C1 segment of cervical spinal cord (tissue), 14 donors: ENCODE results near the gene VSNL1.
A peak's percentile ranks its signal among the peaks of the same experiment; 100 is the strongest.

ENCODE experiments used
- DNase-seq, 14 donors: peaks; one replicate each; lab custom pipeline; 2025; lab: John Stamatoyannopoulos, UW

VSNL1 gene

GRCh38 chr2:17610521-17610920 is 70.0 kb downstream of the VSNL1 start:
- DNase-seq = no peak

- no peak for DNase-seq
These were observed 70.5 kb downstream of the VSNL1 start for GRCh38 chr2:17611036-17611435.

GRCh38 chr2:17614174-17614930 is 73.9 kb downstream of the VSNL1 start:
- DNase-seq = peak in 1 of 14 donors; percentile 41

GRCh38 chr2:17615147-17615546 is 74.7 kb downstream of the VSNL1 start:
- no peak for DNase-seq

- no peak for DNase-seq
These were observed 75.3 kb downstream of the VSNL1 start for GRCh38 chr2:17615728-17616351.

GRCh38 chr2:17616405-17616804 is 75.9 kb downstream of the VSNL1 start:
- DNase-seq = no peak

- no peak for DNase-seq
These were observed 77.0 kb downstream of the VSNL1 start for GRCh38 chr2:17617516-17617915.

GRCh38 chr2:17617955-17618354 is 77.5 kb downstream of the VSNL1 start:
- no peak for DNase-seq

GRCh38 chr2:17620280-17620679 is 79.8 kb downstream of the VSNL1 start:
- peak in 2 of 14 donors; percentile 6 to 89 for DNase-seq

- no peak for DNase-seq
These were observed 80.3 kb downstream of the VSNL1 start for GRCh38 chr2:17620841-17621240.

GRCh38 chr2:17621781-17622180 is 81.3 kb downstream of the VSNL1 start:
- DNase-seq = no peak

- DNase-seq = no peak
These were observed 85.0 kb downstream of the VSNL1 start for GRCh38 chr2:17625446-17625845.

- DNase-seq = no peak
These were observed 86.5 kb downstream of the VSNL1 start for GRCh38 chr2:17626986-17627385.

GRCh38 chr2:17627434-17627833 is 86.9 kb downstream of the VSNL1 start:
- DNase-seq = no peak

GRCh38 chr2:17628349-17629261 is 88.1 kb downstream of the VSNL1 start:
- peak in 1 of 14 donors; percentile 31 for DNase-seq

- DNase-seq = no peak
These were observed 89.6 kb downstream of the VSNL1 start for GRCh38 chr2:17630089-17630488.

GRCh38 chr2:17634997-17635396 is 94.5 kb downstream of the VSNL1 start:
- peak in 1 of 14 donors; percentile 65 for DNase-seq

- no peak for DNase-seq
These were observed 95.8 kb downstream of the VSNL1 start for GRCh38 chr2:17636257-17636656.

- no peak for DNase-seq
These were observed 96.8 kb downstream of the VSNL1 start for GRCh38 chr2:17637131-17637906.

- DNase-seq = peak in 1 of 14 donors; percentile 38
These were observed 97.8 kb downstream of the VSNL1 start for GRCh38 chr2:17638196-17638743.

- no peak for DNase-seq
These were observed 99.9 kb downstream of the VSNL1 start for GRCh38 chr2:17640406-17640805.
